H1 (cell line): ENCODE results near the gene FRMD6. TPM values are rescaled to one million over a fixed set of nuclear protein-coding genes. Genes with fewer than 3 reads are reported as not detected.

Experiments used
- ATF3 ChIP-seq: IDR thresholded peaks from 2 replicates; pipeline ENCODE4 v1.6.1; 2011; ENCODE audit warnings: low read depth, mild to moderate bottlenecking, low read length; ENCODE audit not compliant: insufficient read depth
- BACH1 ChIP-seq: IDR thresholded peaks from 2 replicates; pipeline ENCODE4 v1.6.1; 2012; ENCODE audit warnings: low read length, improper control_type of control experiment
- CHD2 ChIP-seq: IDR thresholded peaks from 2 replicates; pipeline ENCODE4 v1.6.1; 2012; ENCODE audit warnings: low read length, improper control_type of control experiment
- CHD7 ChIP-seq: fragments of 300-600 bp; sonication (generic); IDR thresholded peaks from 2 replicates; pipeline ENCODE4 v1.7.1; 2012; ENCODE audit warnings: low read length, moderate library complexity, mild to moderate bottlenecking, inconsistent platforms; ENCODE audit not compliant: insufficient replicate concordance
- EZH2 ChIP-seq: fragments of 200-600 bp; sonication (generic); IDR thresholded peaks from 2 replicates; pipeline ENCODE4 v1.7.1; 2012; ENCODE audit warnings: low read depth, mild to moderate bottlenecking, moderate library complexity, low read length, inconsistent platforms; ENCODE audit not compliant: severe bottlenecking
- HDAC2 ChIP-seq, 2 experiments: fragments of 300-600 bp in 1 of 2; sonication (generic) in 1 of 2; IDR thresholded peaks; 2 replicates each; pipeline ENCODE4 v1.6.1; 2011 to 2012; ENCODE audit warnings: low read depth in 2 of 2, low read length in 2 of 2, mild to moderate bottlenecking in 2 of 2, moderate library complexity in 2 of 2, borderline replicate concordance in 1 of 2, inconsistent platforms in 1 of 2
- KDM1A ChIP-seq: fragments of 200-600, 300-600 bp; sonication (generic); IDR thresholded peaks from 2 replicates; pipeline ENCODE4 v1.7.1; 2016; ENCODE audit warnings: mild to moderate bottlenecking, low read length, borderline replicate concordance
- NRF1 ChIP-seq: IDR thresholded peaks from 2 replicates; pipeline ENCODE4 v1.6.1; 2011; ENCODE audit warnings: mild to moderate bottlenecking, low read depth, low read length, improper control_type of control experiment
- POU5F1 ChIP-seq: IDR thresholded peaks from 2 replicates; pipeline ENCODE4 v1.6.1; 2011; ENCODE audit warnings: low read depth, mild to moderate bottlenecking, low read length, moderate library complexity
- RNF2 ChIP-seq: fragments of 200-900, 300-1000 bp; sonication (generic); IDR thresholded peaks from 2 replicates; pipeline ENCODE4 v1.7.1; 2016; ENCODE audit warnings: borderline replicate concordance, low read depth, mild to moderate bottlenecking, antibody characterized with exemption, low read length; ENCODE audit not compliant: poor library complexity, severe bottlenecking; ENCODE audit errors: missing control alignments
- polyA plus RNA-seq, 7 experiments: library from polyadenylated mRNA; depleted of rRNA in 3 of 7; stranded (reverse) in 5 of 7; unstranded in 2 of 7; fragments of >200 nt in 5 of 7; fragments of 200-250 nt in 2 of 7; gene quantifications; 1 replicate in 5 of 7; 2 replicates in 1 of 7; 4 replicates in 1 of 7; pipeline versions ENCODE4 v1.2.1 to v1.2.3, GENCODE V29; 2011 to 2013; ENCODE audit warnings: missing spikeins in 2 of 7, mixed read lengths in 2 of 7
- total RNA-seq: library from RNA; stranded (reverse); fragmentation: NEBNext Ultra II Directional; extraction: Animal tissue kit (Norgen Biotek cat#: 25700); gene quantifications from 2 replicates; pipeline ENCODE4 v1.2.1, GENCODE V29; 2021

FRMD6 gene
- total and polyA plus RNA-seq, 2 of the 8 experiments (the other 6 are each of a cell fraction or from before 2014, with no cell fraction given) = 5.4 to 23.7 TPM

- TF ChIP-seq CHD7 (no peak), CHD2 (no peak), ATF3 (no peak), RNF2 (no peak), HDAC2 (IDR thresholded peaks at IDR 0.05; ENCODE audit: borderline replicate concordance in 1 of 2, low read depth in 2 of 2, low read length in 2 of 2) (no peak), POU5F1 (no peak), EZH2 (no peak), NRF1 (no peak), KDM1A (no peak), BACH1 (no peak)
- TF ChIP-seq, all 59 proteins: peak for 0
Measured at GRCh38 chr14:51616256-51616655, 35.5 kb upstream of the FRMD6 start (continued).
